GM08714 (cell line): ENCODE data around the gene ELAVL1.
A peak's percentile ranks its signal among the peaks of the same experiment; 100 is the strongest.
"Not testable (repeated sequence)": the region's sequence is repeated elsewhere in the genome, so short reads cannot be mapped to it uniquely, and the experiment has no call there.

Experiments used
- H3K4me3 ChIP-seq: fragments of 200-500 bp; sonication (Bioruptor generic); 2 replicates; pipeline ENCODE4 v1.5.1; 2014; ENCODE audit warnings: mild to moderate bottlenecking, low read length, inconsistent platforms
- ZNF274 ChIP-seq: IDR thresholded peaks from 2 replicates; pipeline ENCODE4 v1.6.1; 2012; ENCODE audit warnings: mild to moderate bottlenecking, low read depth, low read length

Gene ELAVL1

DNA sequence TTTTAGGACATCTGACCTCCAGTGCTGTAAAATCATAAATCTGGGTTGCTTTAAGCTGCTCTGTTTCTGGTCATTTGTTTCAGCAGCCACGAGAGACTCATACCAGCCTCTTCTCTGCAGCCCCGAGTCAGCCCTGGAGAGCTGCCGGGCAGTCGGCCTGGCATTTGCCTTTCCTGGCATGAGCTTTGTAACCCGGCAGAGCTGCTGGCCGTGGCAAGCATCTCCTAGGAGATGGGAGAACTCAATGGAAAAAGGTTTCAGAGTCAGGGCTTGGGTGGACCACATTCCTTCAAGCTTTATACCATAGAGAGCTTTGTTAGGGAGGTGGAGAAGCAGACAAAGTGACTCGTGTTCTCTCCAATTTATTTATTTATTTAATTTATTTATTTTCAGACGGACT is 25.5 kb upstream of the ELAVL1 start:
- no peak overlapping the region for H3K4me3 ChIP-seq
- no peak for TF ChIP-seq ZNF274

DNA sequence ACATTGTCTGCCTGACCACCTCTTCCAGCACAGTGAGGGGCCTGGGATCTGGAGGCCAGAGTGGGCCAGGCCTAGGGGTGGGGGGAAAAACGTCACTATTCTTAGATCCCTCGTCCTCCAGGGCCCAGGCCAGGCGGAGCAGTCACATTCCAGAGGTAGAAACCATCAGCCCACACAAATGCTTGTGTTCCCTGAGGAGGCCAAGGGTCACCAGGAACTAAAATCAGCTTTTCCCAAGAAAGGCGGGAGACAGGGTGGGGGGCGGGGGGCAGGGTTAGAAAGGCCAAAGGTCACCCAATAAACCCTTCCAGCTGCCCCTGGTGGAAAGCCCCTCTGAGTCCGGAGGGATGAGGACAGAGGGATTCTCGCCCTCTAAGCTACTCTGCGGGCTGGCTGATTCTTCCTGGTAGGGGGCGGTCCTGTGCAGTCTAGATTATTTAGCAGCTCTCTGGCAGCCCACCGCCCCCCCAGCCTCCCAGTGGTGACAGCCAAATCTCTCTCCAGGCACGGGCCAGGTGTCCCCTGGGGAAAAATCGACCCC is 23.6 kb upstream of the ELAVL1 start:
- no peak overlapping the region for H3K4me3 ChIP-seq
- no peak for TF ChIP-seq ZNF274

DNA sequence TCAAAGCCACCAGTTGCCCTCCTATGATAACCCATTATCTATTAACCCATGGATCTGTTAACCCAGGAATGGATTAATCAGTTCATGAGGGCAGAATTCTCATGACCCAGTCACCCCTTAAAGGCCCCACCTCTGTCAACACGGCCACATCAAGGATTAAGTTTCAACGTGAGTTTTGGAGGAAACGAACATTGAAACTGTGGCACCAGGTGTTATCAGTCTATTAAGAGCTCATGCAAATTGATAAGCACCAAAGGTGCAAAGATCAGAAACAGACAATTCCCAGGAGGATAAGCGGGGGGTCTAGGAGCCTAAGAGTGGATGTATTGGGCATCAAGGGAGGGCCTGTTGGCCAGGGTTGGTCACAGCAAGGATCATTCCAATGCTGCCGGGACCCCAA is 19.9 kb upstream of the ELAVL1 start:
- H3K4me3 ChIP-seq: no peak overlapping the region
- TF ChIP-seq ZNF274: no peak

DNA sequence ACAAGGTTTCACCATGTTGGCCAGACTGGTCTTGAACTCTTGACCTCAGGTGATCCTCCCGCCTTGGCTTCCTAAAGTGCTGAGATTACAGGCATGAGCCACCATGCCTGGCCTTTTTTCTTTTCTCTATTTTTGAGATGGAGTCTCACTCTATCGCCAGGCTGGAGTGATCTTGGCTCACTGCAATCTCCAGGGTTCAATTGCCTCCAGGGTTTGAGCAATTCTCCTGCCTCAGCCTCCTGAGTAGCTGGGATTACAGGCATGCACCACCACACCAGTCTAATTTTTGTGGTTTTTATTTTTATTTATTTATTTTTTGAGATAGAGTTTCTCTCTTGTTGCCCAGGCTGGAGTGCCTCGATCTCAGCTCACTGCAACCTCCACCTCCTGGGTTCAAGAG is 18.8 kb upstream of the ELAVL1 start:
- not testable (repeated sequence) for H3K4me3 ChIP-seq

DNA sequence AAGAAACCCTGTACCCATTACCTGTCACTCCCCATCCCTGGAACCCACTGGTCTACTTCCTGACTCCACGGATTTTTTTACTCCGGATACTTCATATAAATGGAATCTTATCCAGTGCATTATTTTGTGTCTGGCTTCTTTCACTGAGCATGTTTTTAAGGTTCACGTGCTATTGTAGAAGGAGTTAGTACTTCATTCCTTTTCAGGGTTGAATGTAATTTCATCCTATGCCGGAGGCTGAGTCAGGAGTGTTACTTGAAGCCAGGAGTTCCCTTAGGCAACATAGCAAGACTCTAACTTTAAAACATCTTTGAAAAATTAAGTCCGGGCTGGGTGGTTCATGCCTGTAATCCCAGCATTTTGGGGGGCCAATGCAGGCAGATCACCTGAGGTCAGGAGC is 17.9 kb upstream of the ELAVL1 start:
- no peak overlapping the region for H3K4me3 ChIP-seq
- TF ChIP-seq ZNF274: no peak

DNA sequence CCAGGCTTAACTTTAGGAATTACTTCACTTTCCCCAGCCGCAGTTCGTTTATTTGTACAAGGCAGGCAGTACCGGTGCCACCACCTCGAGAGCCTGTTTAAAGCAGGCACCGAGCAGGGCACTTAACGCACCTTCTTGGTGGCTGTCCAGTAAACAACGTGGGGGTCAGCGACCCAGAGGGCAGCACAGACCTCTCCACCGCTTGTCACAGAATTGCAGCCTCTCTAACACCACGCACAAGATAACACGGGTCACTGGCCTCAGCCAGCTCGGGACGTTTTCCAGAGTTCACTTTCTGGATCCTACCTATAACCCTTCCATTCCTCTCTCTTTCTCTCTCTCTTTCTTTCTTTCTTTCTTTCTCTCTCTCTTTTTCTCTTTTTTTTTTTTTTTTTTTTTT is 16.8 kb upstream of the ELAVL1 start:
- TF ChIP-seq ZNF274: no peak
- H3K4me3 ChIP-seq: no peak overlapping the region

DNA sequence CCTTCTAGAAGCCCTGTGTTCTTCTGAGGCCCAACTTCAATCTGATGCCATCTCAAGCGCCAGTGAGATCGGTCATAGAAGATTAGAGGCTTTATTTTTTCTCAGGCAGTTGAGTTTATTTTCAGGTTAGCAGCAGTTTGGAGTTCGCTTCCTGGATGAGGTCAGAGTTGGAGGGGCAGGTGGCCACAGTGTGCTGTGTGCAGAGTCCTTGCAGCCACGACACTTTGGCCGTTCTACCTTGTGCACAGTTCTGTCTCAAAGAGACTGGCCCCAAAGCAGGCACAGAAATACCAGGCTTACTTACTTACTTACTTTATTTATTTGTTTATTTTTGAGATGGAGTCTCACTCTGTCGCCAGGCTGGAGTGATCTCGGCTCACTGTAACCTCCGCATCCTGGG is 15.9 kb upstream of the ELAVL1 start:
- no peak overlapping the region for H3K4me3 ChIP-seq
- TF ChIP-seq ZNF274: no peak

DNA sequence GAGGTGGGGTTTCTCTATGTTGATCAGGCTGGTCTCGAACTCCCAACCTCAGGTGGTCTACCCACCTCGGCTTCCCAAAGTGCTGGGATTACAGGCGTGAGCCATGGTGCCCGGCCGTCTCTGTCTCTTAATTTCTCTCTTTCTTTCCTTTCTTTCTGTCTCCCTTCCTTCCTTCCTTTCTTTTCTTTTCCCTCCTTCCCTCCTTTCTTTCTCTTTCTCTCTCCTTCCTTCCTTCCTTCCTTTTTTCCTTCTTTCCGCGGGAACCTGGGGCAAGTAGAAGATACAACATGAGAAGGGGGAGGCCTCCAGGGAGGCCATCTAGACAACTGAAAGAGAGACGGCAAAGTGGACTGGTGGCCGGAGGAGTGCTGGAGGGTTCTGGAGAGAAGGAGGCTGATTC is 15.2 kb upstream of the ELAVL1 start:
- H3K4me3 ChIP-seq: no peak overlapping the region
- no peak for TF ChIP-seq ZNF274

DNA sequence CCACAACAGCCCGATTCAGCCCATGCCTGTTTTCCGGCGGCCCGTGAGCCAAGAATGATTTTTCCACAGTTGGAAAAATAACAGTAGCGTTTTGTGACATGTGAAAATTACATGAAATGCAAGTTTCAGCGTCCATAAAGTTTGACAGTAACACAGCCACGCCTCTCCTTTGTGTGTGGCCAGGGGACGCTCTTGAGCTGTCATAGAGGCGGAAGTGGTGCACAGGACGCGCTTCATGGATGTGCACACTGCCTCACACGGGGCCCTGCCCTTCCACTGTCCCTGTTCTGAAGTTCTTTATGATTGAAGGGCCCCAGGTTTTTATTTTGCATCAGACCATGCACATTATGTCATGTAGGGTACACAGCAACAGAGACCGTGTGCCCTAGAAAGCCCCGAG is 12.4 kb upstream of the ELAVL1 start:
- no peak overlapping the region for H3K4me3 ChIP-seq
- no peak for TF ChIP-seq ZNF274

DNA sequence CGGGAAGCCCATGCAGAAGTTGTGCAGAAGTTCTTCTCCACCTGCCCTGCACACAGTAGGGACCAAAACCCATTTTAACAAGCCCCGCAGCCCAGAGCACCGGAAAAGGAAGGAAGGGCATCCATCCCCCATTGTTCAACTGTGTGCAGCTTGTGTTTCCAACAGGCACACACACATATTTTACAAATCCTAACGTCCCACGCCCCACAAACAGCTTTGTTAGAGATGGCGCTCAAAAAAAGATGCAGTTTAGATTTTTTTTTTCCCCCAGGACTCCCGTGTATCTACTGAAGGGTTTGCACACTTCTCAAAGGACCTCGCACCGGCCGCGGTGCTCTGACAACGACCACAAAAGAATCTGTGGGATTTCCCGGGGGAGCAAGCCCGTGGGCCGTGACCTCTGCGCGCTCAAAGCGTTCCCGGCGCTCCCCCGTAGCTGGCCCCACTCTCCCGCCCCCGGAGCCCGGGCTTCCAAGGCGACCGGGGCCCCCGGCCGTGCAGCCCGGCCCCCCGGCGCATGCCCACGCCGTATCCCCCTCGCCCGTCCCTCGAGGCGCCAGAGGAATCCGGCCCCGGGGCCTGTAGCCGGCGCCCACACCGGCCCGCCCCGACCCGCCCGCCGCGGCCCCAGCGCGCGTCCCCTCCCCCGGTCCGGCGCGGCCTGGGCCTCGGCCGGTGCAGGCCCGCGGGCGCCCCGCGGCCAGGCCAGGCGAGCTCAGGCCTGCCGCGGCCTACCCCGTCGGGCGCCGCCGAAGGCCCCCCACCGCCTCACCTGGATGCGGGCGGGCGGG is 523 bp downstream of the ELAVL1 start:
- no peak for TF ChIP-seq ZNF274
- peak overlapping the region; percentile 93 for H3K4me3 ChIP-seq

DNA sequence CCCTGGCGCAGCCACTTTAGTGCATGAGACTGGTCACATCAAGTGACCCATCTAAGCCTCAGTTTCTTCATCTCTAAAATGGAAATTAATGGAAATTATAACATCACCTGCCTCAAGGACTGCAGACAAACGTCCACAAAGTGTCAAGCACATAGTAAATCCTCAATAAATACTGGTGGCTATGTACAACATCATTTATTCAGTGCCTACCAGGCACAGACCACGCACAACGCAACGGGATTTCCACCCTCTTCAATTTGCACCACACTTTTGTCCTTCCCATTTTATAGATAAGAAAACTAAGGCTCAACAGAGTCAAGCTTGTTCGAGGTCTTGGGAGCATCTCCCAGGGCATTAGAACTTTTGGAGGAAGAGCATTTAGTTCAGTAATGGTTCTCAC is 1.4 kb downstream of the ELAVL1 start:
- peak overlapping the region; percentile 93 for H3K4me3 ChIP-seq
- no peak for TF ChIP-seq ZNF274

DNA sequence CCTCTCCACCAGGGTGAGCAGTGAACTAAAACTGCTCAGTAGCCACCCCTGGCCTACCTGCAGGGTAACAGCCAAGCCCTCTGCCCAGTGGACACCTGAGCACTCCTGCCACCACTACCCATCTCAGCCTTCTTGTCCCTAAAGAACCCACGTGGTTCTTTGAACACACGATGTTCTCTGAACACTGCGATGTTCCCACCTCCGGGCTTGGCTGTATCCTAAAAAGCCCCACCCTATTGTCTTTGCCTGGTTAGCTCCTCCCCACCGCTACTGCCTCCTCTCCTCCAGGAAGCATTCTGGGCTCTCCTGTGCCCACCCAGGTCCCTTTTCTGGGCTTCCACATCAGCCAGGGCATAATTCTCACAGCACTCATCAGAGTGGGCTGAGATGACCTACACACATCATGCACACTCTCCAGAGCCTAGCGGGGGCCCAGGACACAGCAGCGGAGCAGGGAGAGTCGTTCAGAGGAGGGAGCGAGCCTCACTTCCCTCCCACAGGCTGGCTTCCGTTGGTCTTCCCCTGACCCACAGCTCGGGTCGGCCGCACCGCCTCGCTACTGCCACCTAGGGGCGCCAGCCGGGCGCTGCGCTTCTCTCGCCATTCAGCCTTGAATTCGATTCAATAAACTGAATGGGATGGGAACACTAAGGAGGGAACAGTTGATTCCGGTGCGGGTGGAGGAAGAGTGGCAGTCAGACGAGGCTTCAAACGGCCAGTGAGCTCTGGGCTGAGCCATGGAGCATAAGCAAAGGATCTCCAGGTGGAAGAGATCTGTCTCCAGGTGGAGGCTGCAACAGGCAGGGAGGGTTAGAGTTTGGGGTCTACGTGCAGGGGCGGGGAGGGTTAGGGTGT is 3.2 kb downstream of the ELAVL1 start:
- H3K4me3 ChIP-seq: peak overlapping the region; percentile 39; the same call in 1 of the 2 replicates
- no peak for TF ChIP-seq ZNF274

DNA sequence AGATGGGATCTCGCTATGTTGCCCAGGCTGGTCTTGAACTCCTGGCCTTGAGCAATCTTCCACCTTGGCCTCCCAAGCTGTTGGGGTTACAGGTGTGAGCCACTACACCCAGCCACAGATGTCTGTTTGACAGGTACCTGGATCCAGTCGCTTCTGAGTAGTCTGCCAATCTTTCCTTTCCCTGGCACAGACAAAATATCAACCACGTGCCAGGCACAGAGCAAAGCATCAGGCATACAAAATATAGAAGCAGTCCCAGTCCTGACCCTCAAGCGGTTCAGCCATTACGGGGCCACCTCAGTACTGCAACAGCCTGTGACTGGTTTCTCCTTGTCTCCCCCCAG is 3.8 kb downstream of the ELAVL1 start:
- TF ChIP-seq ZNF274: no peak
- H3K4me3 ChIP-seq: no peak overlapping the region

DNA sequence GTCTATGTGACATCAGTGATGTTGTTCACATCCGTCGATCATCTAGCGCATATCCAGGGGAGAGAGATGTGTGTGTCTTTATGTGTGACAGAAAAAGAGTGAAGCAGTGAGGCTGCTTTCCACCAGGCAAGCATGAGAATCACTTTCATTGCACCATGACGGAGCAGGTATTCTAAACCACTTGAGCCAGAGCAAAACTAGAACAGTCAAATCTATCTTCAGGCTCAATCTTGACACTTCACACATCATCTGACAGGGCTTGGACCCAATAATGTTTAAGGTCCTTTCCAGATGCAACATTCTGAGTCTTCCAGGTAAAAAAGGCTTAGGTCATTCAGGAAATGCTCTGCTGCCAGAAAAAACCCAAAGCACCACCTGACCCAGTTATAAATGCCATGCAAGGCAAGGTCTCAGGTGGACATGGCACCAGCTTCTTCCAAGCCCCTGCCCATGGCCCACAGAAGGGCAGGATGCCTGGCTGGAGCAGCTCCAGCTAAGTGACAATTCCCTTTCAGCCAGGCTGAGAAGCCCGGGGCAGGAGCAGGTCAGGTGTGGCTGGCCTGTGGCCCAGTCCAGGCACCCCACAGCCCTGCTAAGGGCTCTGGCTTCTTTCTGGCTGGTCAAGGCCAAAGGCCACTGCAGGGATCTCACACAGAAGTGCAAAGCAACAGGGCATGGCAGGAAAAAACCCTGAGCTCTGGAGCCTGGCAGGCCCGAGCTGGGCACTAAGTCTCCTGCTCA is 5.0 kb downstream of the ELAVL1 start:
- H3K4me3 ChIP-seq: no peak overlapping the region
- no peak for TF ChIP-seq ZNF274
